Stimulated activated CD8-positive, alpha-beta memory T cell treated with anti-CD3 and anti-CD28 coated beads, Interleukin-12 subunit alpha, Interleukin-12 subunit beta, amount 100 ng/mL, for 24 hours (primary cell): ENCODE measurements around the gene BEAN1.

Source experiments
- DNase-seq: peaks from one replicate; pipeline ENCODE4 v3.0.0-alpha.2; 2020; ENCODE audit errors: extremely low read depth

BEAN1 gene

GRCh38 chr16:66470556-66470955 is 43.5 kb downstream of the BEAN1 start:
- DNase-seq: no peak

GRCh38 chr16:66471264-66471663 is 44.2 kb downstream of the BEAN1 start:
- no peak for DNase-seq

GRCh38 chr16:66471716-66472393 is 44.8 kb downstream of the BEAN1 start:
- no peak for DNase-seq

DNA sequence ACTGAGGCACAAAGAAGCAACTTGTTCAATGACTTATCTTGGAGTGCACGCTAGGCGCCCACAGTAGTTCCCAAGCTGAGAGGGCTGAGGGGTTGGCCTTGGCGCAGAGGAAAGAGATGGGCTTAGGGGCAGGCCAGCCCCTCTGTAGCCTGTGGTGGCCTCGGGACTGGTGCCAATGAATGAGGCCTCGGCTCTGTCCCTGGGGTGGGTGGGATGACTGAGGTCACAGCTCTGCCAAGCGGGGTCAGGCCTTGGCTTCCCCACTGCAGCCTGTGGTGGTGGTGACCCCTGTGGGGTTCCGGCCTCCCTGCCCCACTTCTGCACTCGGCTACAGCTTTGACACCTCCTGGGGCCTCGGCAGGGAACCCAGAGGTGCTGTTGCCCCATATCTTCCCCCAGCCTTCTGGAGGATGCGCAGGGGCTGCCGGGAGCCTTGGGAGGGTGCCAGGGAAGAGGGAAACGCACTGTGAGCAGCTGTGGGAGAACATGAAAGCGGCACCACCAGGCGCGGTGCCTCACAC is 46.0 kb downstream of the BEAN1 start:
- DNase-seq: no peak

GRCh38 chr16:66473654-66474519 is 46.8 kb downstream of the BEAN1 start:
- no peak for DNase-seq

- DNase-seq: no peak
These were observed 47.7 kb downstream of the BEAN1 start for GRCh38 chr16:66474750-66475199.

DNA sequence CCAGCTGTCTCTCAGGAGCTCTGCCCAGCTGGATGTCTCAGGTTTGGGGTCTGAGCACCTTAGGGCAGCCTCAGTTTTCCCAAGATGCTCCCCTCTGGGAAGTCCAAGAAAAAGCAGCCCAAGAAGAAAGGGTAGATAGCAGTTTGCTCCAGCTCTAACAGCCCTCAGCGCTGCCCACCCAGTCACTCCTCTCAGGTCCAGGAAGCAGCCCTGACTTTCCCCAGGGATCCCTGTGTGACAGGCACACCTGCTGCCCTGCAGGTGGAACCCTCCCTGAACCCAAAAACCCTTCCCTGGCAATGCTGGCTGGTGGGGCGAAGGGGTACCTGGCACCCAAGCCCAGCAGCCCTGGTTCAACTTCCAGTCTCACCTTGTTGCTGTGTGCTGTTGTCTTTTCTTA is 48.1 kb downstream of the BEAN1 start:
- no peak for DNase-seq

GRCh38 chr16:66476328-66477027 is 49.4 kb downstream of the BEAN1 start:
- DNase-seq: no peak

DNA sequence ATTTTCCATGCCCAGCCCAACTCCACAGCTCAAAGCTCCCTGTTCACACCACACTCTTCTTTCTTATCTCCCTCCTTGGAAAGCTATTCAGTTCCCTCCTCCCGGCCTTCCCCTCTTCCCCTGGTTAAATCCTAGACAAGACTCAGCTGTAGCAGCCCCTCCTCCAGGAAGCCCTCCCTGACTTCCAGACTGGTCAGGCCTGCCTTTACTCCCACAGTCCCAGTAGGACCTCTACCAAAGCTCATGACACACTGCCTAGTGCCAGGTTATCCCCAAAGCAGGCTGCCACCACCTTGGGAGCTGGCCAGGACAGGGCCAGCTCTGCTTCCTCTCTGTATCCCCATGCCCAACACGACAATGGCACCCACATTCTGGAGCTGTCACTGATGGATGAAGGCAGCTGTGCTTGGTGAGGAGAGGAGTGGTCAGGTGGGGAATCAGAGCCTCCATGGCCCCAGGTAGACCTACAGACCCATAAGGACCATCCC is 50.0 kb downstream of the BEAN1 start:
- no peak for DNase-seq

GRCh38 chr16:66478733-66479511 is 51.8 kb downstream of the BEAN1 start:
- peak; percentile 51 for DNase-seq

DNA sequence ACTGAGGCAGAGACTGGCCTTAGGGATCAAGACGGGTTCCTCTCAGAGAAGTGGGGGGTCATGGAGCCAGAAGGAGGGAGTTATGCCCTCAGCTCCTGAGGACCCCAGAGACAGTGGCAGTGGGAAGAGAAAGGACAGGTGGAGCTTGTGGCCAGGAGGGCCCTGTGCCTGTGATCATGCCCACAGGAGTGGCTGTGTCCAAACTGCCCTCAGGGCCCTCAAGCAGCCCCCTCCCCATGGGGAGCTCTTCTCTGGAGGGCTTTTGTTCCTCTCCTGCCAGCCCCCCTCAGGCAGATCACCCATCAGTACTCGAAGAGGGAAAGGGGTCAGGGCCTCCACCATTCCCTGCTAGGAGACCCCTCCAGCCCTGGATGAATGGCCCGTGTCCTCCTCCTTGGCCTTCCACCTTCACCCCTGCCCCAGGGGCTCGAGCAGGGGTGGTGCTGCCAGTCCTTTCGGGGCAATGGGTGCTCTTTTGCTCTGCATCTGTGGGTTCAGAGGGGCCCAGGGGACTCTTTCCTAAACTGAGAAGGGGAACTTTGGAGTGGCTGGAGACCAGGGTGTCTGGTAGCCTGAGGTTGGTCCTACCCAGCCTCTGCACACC is 52.7 kb downstream of the BEAN1 start:
- no peak for DNase-seq

DNA sequence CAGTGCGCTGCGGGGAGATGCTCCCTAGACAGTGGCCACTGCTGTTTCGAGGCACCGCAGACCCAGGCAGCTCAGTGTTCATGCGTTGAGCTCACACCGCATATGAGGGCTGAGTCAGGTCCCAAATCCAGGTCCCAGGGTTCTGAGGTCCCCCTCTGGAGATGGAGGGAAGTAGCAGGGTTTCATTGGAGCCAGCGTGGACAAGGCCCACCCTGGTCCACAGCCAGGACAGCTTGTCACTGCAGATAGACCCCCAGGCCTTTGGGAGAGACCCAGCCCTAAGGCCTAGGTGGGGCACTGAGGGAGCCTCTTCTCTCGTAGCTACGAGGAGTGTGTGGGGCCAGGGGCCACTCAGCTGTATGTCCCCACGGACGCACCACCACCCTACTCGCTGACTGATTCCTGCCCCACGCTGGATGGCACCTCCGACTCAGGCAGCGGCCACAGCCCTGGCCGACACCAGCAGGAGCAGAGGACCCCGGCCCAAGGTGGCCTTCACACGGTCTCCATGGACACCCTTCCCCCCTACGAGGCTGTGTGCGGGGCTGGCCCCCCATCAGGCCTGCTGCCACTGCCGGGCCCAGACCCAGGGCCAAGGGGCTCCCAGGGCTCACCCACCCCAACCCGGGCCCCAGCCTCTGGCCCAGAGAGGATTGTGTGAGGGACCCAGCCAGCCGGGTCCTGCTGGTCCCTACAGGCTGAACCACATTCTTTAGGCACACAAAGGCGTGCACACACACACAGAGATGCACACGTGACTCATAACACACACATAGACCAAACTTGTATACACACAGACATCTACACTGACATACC is 53.4 kb downstream of the BEAN1 start:
- DNase-seq: no peak

DNA sequence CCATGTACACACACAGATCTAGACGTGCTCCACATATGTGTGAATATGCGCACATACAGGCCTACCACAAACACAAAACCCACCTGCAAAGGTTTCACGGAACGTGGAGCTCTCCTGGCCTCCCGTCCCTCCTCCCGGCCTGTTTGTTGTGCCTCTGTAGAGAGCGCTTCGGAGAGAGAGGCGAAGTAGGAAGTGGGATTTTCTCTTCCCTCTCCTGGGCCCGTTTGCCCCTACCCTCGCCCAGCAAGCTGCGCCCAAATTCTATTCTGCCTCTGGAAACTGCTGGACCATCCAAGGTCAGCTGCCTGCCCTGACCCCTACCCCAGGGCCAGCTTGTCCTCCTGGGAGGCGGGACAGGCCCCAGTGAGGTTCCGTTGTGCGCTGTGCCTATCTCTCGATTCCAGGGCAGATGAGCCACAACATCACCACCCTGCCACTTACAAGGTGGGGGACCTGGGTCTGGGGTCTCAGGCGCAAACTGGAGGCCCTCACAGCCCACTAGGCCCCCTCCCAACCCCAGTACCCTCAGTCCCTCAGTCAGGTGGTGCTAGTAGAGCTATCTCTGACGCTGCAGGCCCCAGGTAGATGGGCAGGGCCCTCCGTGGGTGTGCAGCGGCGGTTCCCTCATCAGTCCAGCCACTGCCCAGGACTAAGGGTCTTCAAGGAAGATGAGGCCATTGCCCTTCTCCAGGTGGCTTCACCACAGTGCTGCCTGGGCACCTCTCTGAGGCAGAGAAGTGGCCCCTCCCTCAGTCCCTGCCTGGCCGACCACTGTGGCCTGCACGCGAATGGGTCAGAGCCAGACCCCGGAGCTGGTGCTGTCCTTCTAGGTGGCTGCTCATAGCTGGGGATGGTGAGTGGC is 54.2 kb downstream of the BEAN1 start:
- DNase-seq: no peak

GRCh38 chr16:66481943-66482390 is 54.9 kb downstream of the BEAN1 start:
- no peak for DNase-seq

DNA sequence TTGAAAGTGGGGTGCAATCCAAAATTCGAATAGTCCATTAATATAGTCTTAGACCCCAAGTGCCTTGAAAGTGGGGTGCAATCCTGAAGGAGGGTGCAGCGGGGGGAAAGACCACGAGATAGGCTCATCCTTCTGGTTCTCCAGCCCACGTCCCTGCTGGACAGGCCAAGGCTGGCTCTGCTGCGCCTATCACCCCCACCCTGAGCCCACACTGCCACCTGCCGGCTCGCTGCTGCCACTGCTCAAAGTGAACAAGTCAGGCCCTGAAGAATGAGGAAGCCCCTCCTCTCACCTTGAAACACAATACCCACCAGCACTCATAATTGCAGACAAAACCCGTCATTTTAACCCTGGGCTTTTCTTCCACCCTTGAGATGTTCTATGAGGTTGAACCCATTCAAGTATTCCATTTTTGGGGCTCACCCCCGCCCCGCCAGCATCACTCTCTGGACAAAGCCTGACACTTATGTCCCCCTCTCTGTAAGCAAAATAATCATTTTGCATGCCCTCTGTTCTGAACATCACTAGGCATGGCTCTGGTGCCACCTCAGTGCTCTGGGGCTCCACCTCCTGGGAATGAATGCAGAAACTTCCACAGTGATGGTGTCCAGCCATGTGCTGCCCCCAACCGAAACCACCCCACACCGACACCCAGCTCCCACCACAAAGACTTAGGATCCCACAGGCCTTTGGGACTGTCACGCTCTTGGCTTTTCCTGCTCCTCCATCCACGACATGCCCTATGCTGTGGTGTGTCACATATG is 56.8 kb downstream of the BEAN1 start:
- DNase-seq: peak; percentile 24

GRCh38 chr16:66484453-66485213 is 57.5 kb downstream of the BEAN1 start:
- DNase-seq: no peak

GRCh38 chr16:66485376-66485775 is 58.3 kb downstream of the BEAN1 start:
- no peak for DNase-seq
